Measurements from ENCODE around the gene ANKRD34C.

DNA sequence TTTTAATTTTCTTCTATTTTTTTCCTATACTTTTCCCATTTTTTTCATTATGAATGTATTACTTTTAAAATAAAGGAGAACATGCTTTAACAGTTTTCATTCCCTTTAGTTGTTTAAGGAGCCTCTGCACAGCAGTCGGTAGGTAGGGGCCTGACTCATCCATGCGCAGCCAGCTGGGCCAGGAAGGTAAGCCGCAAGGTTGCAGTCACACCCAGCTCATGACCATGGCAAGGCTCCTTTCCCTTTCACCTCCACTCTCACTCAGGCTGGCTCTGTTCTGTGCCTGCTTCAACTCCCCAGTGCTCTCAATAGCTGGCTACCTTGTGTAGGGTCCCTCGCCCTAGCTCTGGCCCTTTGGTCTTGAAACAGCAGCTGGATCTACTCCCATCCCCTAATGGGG, 17.4 kb upstream of the ANKRD34C start:
- TF ChIP-seq, protein P1, sequence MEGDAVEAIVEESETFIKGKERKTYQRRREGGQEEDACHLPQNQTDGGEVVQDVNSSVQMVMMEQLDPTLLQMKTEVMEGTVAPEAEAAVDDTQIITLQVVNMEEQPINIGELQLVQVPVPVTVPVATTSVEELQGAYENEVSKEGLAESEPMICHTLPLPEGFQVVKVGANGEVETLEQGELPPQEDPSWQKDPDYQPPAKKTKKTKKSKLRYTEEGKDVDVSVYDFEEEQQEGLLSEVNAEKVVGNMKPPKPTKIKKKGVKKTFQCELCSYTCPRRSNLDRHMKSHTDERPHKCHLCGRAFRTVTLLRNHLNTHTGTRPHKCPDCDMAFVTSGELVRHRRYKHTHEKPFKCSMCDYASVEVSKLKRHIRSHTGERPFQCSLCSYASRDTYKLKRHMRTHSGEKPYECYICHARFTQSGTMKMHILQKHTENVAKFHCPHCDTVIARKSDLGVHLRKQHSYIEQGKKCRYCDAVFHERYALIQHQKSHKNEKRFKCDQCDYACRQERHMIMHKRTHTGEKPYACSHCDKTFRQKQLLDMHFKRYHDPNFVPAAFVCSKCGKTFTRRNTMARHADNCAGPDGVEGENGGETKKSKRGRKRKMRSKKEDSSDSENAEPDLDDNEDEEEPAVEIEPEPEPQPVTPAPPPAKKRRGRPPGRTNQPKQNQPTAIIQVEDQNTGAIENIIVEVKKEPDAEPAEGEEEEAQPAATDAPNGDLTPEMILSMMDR (conservative IDR thresholded peaks at IDR 0.05; ENCODE audit: low read depth, low read length) = no peak
- TF ChIP-seq EZH2 (IDR thresholded peaks at IDR 0.05; ENCODE audit: borderline replicate concordance, low read depth, low read length, poor library complexity, severe bottlenecking) = no peak
